HepG2 (cell line): ENCODE results near the gene HSPB6. TPM values are rescaled to one million over a fixed set of nuclear protein-coding genes. Genes with fewer than 3 reads are reported as not detected.

Experiments
- ATAC-seq: fragments of 200-7000 bp; cut with Tn5 transposase; 3 replicates; pipeline ENCODE4 v1.9.1; 2020; ENCODE audit warnings: mild to moderate bottlenecking, moderate library complexity
- BruUV-seq: library from RNA; stranded (reverse); fragments of 400-500 nt; replicated peaks from 2 replicates; lab custom pipeline; 2021; lab: Mats Ljungman, UMichigan
- CTCF ChIA-PET: fragments of 300-600 bp; formaldehyde crosslinking; extraction: SDS; loops from one replicate; lab custom pipeline; 2021; ENCODE audit warnings: low total read pairs, inconsistent platforms, low intra/inter-chr PET ratio; lab: Yijun Ruan, JAX
- POLR2A ChIA-PET: fragments of 350-600 bp; sonication (Branson Sonifier 250); formaldehyde crosslinking; loops from one replicate; lab custom pipeline; 2020; ENCODE audit warnings: antibody characterized with exemption, inconsistent platforms; lab: Yijun Ruan, JAX
- DNase-seq: peaks from one replicate; pipeline ENCODE4 v3.0.0-alpha.2; 2015; ENCODE audit warnings: low spot score
- FAIRE-seq: peaks from 3 replicates; lab custom pipeline; 2011; peaks lifted over from hg19 to GRCh38; lab: Jason Lieb, UNC
- H2AFZ ChIP-seq: one replicate; pipeline ENCODE4 v1.6.1; 2011; ENCODE audit warnings: low read length, inconsistent platforms
- H3K27ac ChIP-seq: fragments of 300-600 bp; 3 replicates; pipeline ENCODE4 v1.8.0; 2011; ENCODE audit warnings: mixed run types, mild to moderate bottlenecking, mixed read lengths, low read length, inconsistent platforms; ENCODE audit not compliant: insufficient read depth; ENCODE audit errors: extremely low read length
- H3K27me3 ChIP-seq, 2 experiments: fragments of 200-600 bp in 1 of 2; 2 replicates in 1 of 2; 3 replicates in 1 of 2; pipeline versions ENCODE4 v1.6.0 to v1.8.0; 2011; ENCODE audit warnings: low read length in 2 of 2, mild to moderate bottlenecking in 2 of 2, moderate library complexity in 2 of 2, inconsistent platforms in 1 of 2; ENCODE audit not compliant: insufficient read depth in 2 of 2, control insufficient read depth in 1 of 2
- H3K36me3 ChIP-seq, 2 experiments: fragments of 200-600 bp in 1 of 2; replicated peaks in 1 of 2; 2 replicates in 1 of 2; 3 replicates in 1 of 2; pipeline versions ENCODE4 v1.5.1 to v1.8.0; 2011; ENCODE audit warnings: low read length in 2 of 2, inconsistent platforms in 1 of 2; ENCODE audit not compliant: insufficient read depth in 2 of 2, control insufficient read depth in 1 of 2
- H3K4me1 ChIP-seq: 2 replicates; pipeline ENCODE4 v1.5.1; 2012; ENCODE audit warnings: low read length, inconsistent platforms; ENCODE audit not compliant: insufficient read depth
- H3K4me2 ChIP-seq: 2 replicates; pipeline ENCODE4 v1.6.0; 2011; ENCODE audit warnings: low read depth, low read length, inconsistent platforms
- H3K4me3 ChIP-seq, 3 experiments: fragments of 200-600 bp in 1 of 3; sonication (generic), shearing (Covaris generic) in 1 of 3; replicated peaks in 1 of 3; 2 replicates each; pipeline ENCODE4 v1.5.1; 2011 to 2016; ENCODE audit warnings: low read length in 3 of 3, inconsistent platforms in 2 of 3, low read depth in 2 of 3, mild to moderate bottlenecking in 2 of 3, control low read depth in 1 of 3, mixed read lengths in 1 of 3; ENCODE audit not compliant: insufficient read depth in 1 of 3
- H3K79me2 ChIP-seq: one replicate; pipeline ENCODE4 v1.6.1; 2011; ENCODE audit warnings: low read length, inconsistent platforms; ENCODE audit not compliant: insufficient read depth
- H3K9ac ChIP-seq: 2 replicates; pipeline ENCODE4 v1.6.0; 2011; ENCODE audit warnings: mild to moderate bottlenecking, low read depth, low read length, inconsistent platforms; ENCODE audit not compliant: insufficient read depth
- H3K9me3 ChIP-seq: 2 replicates; pipeline ENCODE4 v1.5.1; 2012; ENCODE audit warnings: mild to moderate bottlenecking, low read length
- H4K20me1 ChIP-seq: 2 replicates; pipeline ENCODE4 v1.6.0; 2011; ENCODE audit warnings: inconsistent platforms, mild to moderate bottlenecking, low read length, moderate library complexity; ENCODE audit not compliant: insufficient read depth
- DR1 ChIP-seq: sonication (generic); formaldehyde crosslinking; IDR thresholded peaks from 2 replicates; pipeline ENCODE4 v1.8.0; 2021; ENCODE audit warnings: mild to moderate bottlenecking, missing genetic modification reagents, inconsistent platforms
- KLF15 ChIP-seq: sonication (generic); formaldehyde crosslinking; IDR thresholded peaks from 2 replicates; pipeline ENCODE4 v1.8.1; 2023; ENCODE audit warnings: borderline replicate concordance, mild to moderate bottlenecking, inconsistent platforms, missing genetic modification reagents, mixed read lengths
- REXO4 ChIP-seq: sonication (generic); formaldehyde crosslinking; IDR thresholded peaks from 2 replicates; pipeline ENCODE4 v1.8.0; 2022; ENCODE audit warnings: missing genetic modification reagents, mild to moderate bottlenecking, borderline replicate concordance
- SUZ12 ChIP-seq: fragments of 150-350 bp; IDR thresholded peaks from 2 replicates; pipeline ENCODE4 v1.6.1; 2014; ENCODE audit warnings: low read depth, low read length
- ZNF335 ChIP-seq: sonication (generic); formaldehyde crosslinking; IDR thresholded peaks from 2 replicates; pipeline ENCODE4 v1.4.0; 2020; ENCODE audit warnings: missing genetic modification reagents
- ZNF558 ChIP-seq: sonication (generic); formaldehyde crosslinking; IDR thresholded peaks from 2 replicates; pipeline ENCODE4 v1.9.0; 2022; ENCODE audit warnings: mild to moderate bottlenecking, missing genetic modification reagents, borderline replicate concordance
- ZNF790 ChIP-seq: sonication (generic); formaldehyde crosslinking; IDR thresholded peaks from 2 replicates; pipeline ENCODE4 v1.8.0; 2022; ENCODE audit warnings: missing genetic modification reagents, mild to moderate bottlenecking, borderline replicate concordance
- WGBS: methylation state at CpG from one replicate; pipeline ENCODE4 v1.1.6; 2017; ENCODE audit warnings: low lambda C conversion rate; 5-methylcytosine and 5-hydroxymethylcytosine counted together
- in situ Hi-C: cut with HindIII; loops from 2 replicates; pipeline ENCODE4 v1.10.0; 2017; ENCODE audit warnings: low pct_unique_long_range_greater_than_20kb; ENCODE audit not compliant: extremely low pct_ligation_motif_present
- intact Hi-C: fragments of 100-400 bp; cut with micrococcal nuclease; formaldehyde crosslinking; loops from one replicate; pipeline ENCODE4 v1.10.0; 2022; ENCODE audit not compliant: unreplicated experiment
- polyA plus RNA-seq, 8 experiments: library from polyadenylated mRNA; depleted of rRNA in 3 of 8; stranded (reverse) in 7 of 8; unstranded in 1 of 8; fragments of >200 nt; fragmentation: Illumina TruSeq in 4 of 8; extraction: Trizol in 4 of 8; gene quantifications; 2 replicates each; pipeline versions ENCODE4 v1.2.1 to v1.2.3, GENCODE V29; 2011 to 2016; ENCODE audit warnings: low read depth in 4 of 8, missing spikeins in 1 of 8, mixed read lengths in 1 of 8; ENCODE audit not compliant: insufficient read depth in 1 of 8
- total RNA-seq, 5 experiments: library from RNA; depleted of rRNA; stranded (reverse); fragments of >200 nt; fragmentation: Illumina TruSeq; extraction: Trizol; gene quantifications; 2 replicates each; pipeline ENCODE4 v1.2.3, GENCODE V29; 2016; ENCODE audit warnings: low read depth in 1 of 5
- TF ChIP-seq, protein P1 (sequence below): sonication (generic); formaldehyde crosslinking; IDR thresholded peaks from 2 replicates; pipeline ENCODE4 v1.8.1; 2023; ENCODE audit warnings: mild to moderate bottlenecking, moderate library complexity, missing genetic modification reagents
- TF ChIP-seq, protein P2 (sequence below): sonication (generic); formaldehyde crosslinking; IDR thresholded peaks from 2 replicates; pipeline ENCODE4 v1.8.1; 2023; ENCODE audit warnings: mild to moderate bottlenecking, missing genetic modification reagents
- TF ChIP-seq, protein P3 (sequence below): fragments of 450-650 bp; IDR thresholded peaks from 2 replicates; pipeline ENCODE4 v1.6.1; 2017; ENCODE audit warnings: mild to moderate bottlenecking

Gene HSPB6
- total and polyA plus RNA-seq, 2 of the 13 experiments (the other 11 are each of a cell fraction or from before 2014, with no cell fraction given): 0.18 TPM; not detected in 1

DNA sequence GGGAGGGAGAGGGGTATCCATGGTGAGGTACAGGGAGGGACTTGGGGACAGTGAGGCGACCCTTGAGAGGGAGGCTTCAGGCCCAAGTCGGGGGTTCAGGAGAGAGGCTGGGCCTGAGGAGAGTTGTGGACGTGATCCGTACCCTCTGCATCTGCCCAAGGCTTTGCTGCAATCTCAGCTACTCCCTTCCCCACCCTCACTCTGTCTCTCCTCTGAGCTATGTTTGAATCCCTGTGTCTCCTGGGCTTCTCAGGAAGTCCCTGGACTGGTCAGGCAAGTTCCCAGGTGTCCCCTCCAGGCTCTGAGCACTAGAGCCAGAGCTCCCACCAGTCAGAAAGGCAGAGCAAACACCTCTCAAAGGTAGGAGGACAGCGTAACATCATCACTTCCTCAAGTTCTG, 6.7 kb downstream of the HSPB6 start:
- intact Hi-C loops (no loop called here), in situ Hi-C loops (no loop called here)
- Histone ChIP-seq H2AFZ (no peak overlapping the region), H3K36me3 (peaks cover 3 to 20% of the 10 kb centered on the region in 2 experiments; a peak in 3 of 5 replicates), H3K9me3 (no peaks in the 10 kb centered on the region), H3K4me3 (no peak overlapping the region), H3K79me2 (peaks cover 20% of the 10 kb centered on the region), H3K27ac (no peak overlapping the region), H4K20me1 (no peaks in the 10 kb centered on the region), H3K4me1 (peaks cover 32% of the 10 kb centered on the region), H3K4me2 (no peak overlapping the region; the same call in 1 of the 2 replicates), H3K9ac (no peak overlapping the region), H3K27me3 (no peaks in the 10 kb centered on the region; a peak in 1 of 5 replicates)
- 92% methylated on average over 5 of the region's 5 CpGs for WGBS
- ChIA-PET POLR2A (no interaction called here), CTCF (no interaction called here)
- FAIRE-seq (no peak), DNase-seq (no peak), ATAC-seq (no peak)
- no peak for TF ChIP-seq ZNF790 (CRISPR knock-in tag)
- no peak for TF ChIP-seq KLF15 (CRISPR knock-in tag)
- TF ChIP-seq, protein P1, sequence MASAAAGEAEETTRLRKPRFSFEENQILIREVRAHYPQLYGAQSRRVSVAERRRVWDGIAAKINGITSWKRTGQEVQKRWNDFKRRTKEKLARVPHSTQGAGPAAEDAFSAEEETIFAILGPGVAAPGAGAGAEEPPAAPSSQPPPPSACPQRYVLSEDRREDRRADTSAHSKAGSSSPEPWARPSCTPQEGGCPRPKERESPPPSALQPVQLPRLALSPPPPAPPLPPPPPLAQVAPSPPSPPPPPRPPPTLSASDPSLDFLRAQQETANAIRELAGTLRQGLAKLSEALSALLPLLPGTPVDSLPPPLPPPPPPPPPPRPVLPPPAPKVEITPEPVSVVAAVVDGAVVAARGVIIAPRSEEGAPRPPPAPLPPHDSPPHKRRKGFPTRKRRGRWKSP (CRISPR knock-in tag): no peak
- TF ChIP-seq, protein P2, sequence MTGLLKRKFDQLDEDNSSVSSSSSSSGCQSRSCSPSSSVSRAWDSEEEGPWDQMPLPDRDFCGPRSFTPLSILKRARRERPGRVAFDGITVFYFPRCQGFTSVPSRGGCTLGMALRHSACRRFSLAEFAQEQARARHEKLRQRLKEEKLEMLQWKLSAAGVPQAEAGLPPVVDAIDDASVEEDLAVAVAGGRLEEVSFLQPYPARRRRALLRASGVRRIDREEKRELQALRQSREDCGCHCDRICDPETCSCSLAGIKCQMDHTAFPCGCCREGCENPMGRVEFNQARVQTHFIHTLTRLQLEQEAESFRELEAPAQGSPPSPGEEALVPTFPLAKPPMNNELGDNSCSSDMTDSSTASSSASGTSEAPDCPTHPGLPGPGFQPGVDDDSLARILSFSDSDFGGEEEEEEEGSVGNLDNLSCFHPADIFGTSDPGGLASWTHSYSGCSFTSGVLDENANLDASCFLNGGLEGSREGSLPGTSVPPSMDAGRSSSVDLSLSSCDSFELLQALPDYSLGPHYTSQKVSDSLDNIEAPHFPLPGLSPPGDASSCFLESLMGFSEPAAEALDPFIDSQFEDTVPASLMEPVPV (CRISPR knock-in tag): no peak
- no peak for TF ChIP-seq REXO4 (CRISPR knock-in tag)
- no peak for TF ChIP-seq DR1 (CRISPR knock-in tag)
- TF ChIP-seq ZNF558 (CRISPR knock-in tag): no peak
- TF ChIP-seq ZNF335: no peak
- TF ChIP-seq, protein P3, sequence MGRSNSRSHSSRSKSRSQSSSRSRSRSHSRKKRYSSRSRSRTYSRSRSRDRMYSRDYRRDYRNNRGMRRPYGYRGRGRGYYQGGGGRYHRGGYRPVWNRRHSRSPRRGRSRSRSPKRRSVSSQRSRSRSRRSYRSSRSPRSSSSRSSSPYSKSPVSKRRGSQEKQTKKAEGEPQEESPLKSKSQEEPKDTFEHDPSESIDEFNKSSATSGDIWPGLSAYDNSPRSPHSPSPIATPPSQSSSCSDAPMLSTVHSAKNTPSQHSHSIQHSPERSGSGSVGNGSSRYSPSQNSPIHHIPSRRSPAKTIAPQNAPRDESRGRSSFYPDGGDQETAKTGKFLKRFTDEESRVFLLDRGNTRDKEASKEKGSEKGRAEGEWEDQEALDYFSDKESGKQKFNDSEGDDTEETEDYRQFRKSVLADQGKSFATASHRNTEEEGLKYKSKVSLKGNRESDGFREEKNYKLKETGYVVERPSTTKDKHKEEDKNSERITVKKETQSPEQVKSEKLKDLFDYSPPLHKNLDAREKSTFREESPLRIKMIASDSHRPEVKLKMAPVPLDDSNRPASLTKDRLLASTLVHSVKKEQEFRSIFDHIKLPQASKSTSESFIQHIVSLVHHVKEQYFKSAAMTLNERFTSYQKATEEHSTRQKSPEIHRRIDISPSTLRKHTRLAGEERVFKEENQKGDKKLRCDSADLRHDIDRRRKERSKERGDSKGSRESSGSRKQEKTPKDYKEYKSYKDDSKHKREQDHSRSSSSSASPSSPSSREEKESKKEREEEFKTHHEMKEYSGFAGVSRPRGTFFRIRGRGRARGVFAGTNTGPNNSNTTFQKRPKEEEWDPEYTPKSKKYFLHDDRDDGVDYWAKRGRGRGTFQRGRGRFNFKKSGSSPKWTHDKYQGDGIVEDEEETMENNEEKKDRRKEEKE: no peak
- TF ChIP-seq SUZ12: no peak
- BruUV-seq: no TSS peak
